GM19395 (cell line): ENCODE data around the gene KRR1.

Experiments used
- ATAC-seq: cut with Tn5 transposase; IDR thresholded peaks from one replicate; pipeline ENCODE4 v1.9.1; 2021; ENCODE audit warnings: mild to moderate bottlenecking, moderate library complexity; ENCODE audit not compliant: unreplicated experiment

KRR1 gene

GRCh38 chr12:75511116-75512048, at the start of gene KRR1:
Gene KRR1, minus strand, starts transcription at chr12:75511609. Its CDS starts 12 bp downstream, at chr12:75511597.
- peak; percentile 98 for ATAC-seq

GRCh38 chr12:75560167-75560566, 48.8 kb upstream of the KRR1 start:
- ATAC-seq: peak; percentile 54

- no peak for ATAC-seq
Observed at GRCh38 chr12:75558287-75558686, 46.9 kb upstream of the KRR1 start.

GRCh38 chr12:75556311-75556899, 45.0 kb upstream of the KRR1 start:
- no peak for ATAC-seq

- ATAC-seq: no peak
Observed at GRCh38 chr12:75554556-75554880, 43.1 kb upstream of the KRR1 start.

- ATAC-seq: no peak
Observed at GRCh38 chr12:75553836-75554555, 42.6 kb upstream of the KRR1 start.

GRCh38 chr12:75553398-75553797, 42.0 kb upstream of the KRR1 start:
- ATAC-seq: no peak

- no peak for ATAC-seq
Observed at GRCh38 chr12:75551477-75551876, 40.1 kb upstream of the KRR1 start.

- ATAC-seq: no peak
Observed at GRCh38 chr12:75550401-75551240, 39.2 kb upstream of the KRR1 start.

- ATAC-seq: no peak
Observed at GRCh38 chr12:75549989-75550388, 38.6 kb upstream of the KRR1 start.

GRCh38 chr12:75548879-75549278, 37.5 kb upstream of the KRR1 start:
- no peak for ATAC-seq

GRCh38 chr12:75545636-75546035, 34.2 kb upstream of the KRR1 start:
- ATAC-seq: no peak

- ATAC-seq: no peak
Observed at GRCh38 chr12:75543529-75543928, 32.1 kb upstream of the KRR1 start.

- no peak for ATAC-seq
Observed at GRCh38 chr12:75542942-75543341, 31.5 kb upstream of the KRR1 start.

GRCh38 chr12:75539889-75540288, 28.5 kb upstream of the KRR1 start:
- no peak for ATAC-seq

- no peak for ATAC-seq
Observed at GRCh38 chr12:75533239-75533638, 21.8 kb upstream of the KRR1 start.

GRCh38 chr12:75529826-75530225, 18.4 kb upstream of the KRR1 start:
- ATAC-seq: no peak

- no peak for ATAC-seq
Observed at GRCh38 chr12:75529316-75529715, 17.9 kb upstream of the KRR1 start.

- no peak for ATAC-seq
Observed at GRCh38 chr12:75528692-75529091, 17.3 kb upstream of the KRR1 start.

- ATAC-seq: no peak
Observed at GRCh38 chr12:75528272-75528671, 16.9 kb upstream of the KRR1 start.
